ENCODE results near the gene HKDC1.

- no peak for TF ChIP-seq POLR2AphosphoS5 (IDR thresholded peaks at IDR 0.05; ENCODE audit: low read depth, low read length)
- no peak for TF ChIP-seq TAF1 (IDR thresholded peaks at IDR 0.05; ENCODE audit: borderline replicate concordance, insufficient read depth, low read length)
- no peak for TF ChIP-seq REST (IDR thresholded peaks at IDR 0.05; ENCODE audit: insufficient read depth in 1 of 2, low read depth in 2 of 2, low read length in 2 of 2)
- TF ChIP-seq SIN3A (IDR thresholded peaks at IDR 0.05; ENCODE audit: borderline replicate concordance, insufficient read depth, low read length) = no peak
Observed at GRCh38 chr10:69311309-69311708, 91.2 kb downstream of the HKDC1 start.

All from PFSK-1 (cell line).